Adrenal gland (tissue), 5 donors: Measurements from ENCODE around the gene CSNK1G3.

Experiments used
- CTCF ChIP-seq, 6 experiments: fragments of 450-650 bp in 4 of 6; fragments of 200-600 bp in 2 of 6; sonication (generic) in 1 of 6; IDR thresholded peaks; 1 replicate in 5 of 6; 2 replicates in 1 of 6; pipeline versions ENCODE4 v1.5.1 to v1.8.0; 2016 to 2021; ENCODE audit warnings: antibody characterized with exemption in 6 of 6, mild to moderate bottlenecking in 2 of 6, moderate library complexity in 1 of 6
- POLR2A ChIP-seq, 2 donors: fragments of 450-650 bp; IDR thresholded peaks; one replicate each; pipeline ENCODE4 v1.6.1; 2017; ENCODE audit warnings: antibody characterized with exemption in 2 of 2, mild to moderate bottlenecking in 2 of 2, moderate library complexity in 1 of 2
- donor health status: DM: no; HTN: no; CAD: no.

GRCh38 chr5:123528878-123529277 lies 16.9 kb downstream of the CSNK1G3 start:
- no peak for TF ChIP-seq CTCF (IDR thresholded peaks at IDR 0.05)
- no peak for TF ChIP-seq POLR2A (IDR thresholded peaks at IDR 0.05)
